ENCODE results near the gene STIM2.
A peak's percentile ranks its signal among the peaks of the same experiment; 100 is the strongest.
"Not testable (repeated sequence)": the region's sequence is repeated elsewhere in the genome, so short reads cannot be mapped to it uniquely, and the experiment has no call there.

Gene STIM2

DNA sequence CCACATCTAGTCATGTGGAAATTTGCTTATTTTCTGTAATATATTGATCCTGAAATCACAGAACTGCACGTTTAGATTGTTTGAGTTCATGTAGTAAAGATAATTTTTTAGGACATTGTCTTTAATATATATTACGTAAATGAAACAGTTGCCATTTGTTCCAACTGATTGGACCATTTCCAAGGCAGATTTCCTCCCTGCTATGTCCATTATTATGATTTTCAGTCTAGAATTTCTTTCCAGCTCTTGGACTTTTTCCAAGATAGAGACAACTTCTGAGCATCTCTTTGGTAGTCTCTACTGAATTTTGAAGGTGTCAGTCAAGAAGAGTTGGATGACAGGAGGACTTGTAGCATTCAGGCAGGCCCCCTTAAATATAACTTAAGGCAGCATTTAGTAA, 94.6 kb downstream of the STIM2 start:
- DNase-seq: no peak

DNA sequence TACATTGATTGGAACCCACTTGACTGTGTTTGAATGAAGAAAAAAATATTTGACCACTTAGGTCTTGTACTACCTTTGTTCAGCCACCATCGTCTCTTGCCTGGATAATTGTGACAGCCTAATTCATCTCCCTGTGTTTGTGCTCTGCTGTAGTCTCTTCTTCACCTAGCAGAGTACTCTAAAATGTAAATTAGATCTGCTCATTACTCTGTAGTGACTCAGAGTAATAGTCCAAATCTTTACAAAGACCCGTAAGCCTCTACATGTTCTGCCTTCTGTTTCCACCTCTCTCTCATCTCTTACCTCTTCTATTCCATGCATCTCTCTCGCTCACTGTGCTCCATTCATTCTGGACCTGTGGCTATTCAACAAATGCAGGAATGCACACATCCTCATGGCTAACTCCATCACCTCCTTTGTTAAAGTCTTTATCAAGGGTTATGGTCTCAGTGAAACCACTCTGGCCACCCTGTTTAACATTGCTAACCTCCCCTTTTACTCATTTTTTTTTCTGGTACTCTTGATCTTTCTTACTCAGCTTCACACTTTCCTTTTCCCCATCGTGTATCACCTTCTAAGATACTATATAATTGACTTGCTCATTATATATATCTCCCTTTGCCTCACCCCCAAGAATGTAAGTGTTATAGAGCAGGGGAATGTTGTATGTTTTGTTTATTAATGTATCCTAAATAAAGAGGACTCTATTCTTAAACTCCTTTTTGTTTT, 98.4 kb downstream of the STIM2 start:
- no peak for DNase-seq

DNA sequence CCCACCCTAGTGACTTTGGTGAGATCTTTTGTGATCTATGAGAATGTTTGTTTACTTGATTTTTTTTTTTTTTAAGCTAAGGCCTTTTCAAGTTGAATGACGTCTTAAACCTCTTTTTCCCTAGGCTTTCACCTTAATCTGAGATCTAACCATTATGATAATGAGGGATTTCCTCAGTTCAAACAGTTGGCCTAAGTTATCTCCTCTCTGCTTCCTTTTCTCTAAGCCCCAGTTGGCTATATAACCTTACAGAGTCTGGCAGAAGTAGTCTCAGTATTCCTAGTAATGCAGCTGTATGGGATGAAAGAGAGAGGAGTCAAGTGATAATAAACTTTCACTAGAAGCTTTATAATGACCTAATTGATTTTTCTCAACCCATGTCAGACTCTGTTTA, 99.0 kb downstream of the STIM2 start:
- no peak for DNase-seq

DNA sequence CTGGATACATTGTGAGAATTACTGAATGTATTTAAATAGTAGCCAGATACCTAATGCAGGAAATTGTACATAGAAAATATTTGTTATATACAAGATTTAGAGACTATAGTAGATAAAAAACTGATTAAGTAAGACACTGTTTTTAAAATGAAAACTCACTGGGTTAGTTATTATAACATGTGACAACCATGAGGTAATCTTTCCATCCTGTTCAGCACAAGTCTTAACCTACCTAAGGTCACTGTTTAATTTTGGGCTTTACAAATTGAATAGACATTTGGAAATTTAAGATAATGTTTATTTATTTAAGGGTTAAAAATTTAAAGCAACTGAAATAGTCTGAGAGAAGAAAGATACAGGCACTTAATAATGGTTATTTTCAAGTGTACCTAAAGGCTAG, 102.1 kb downstream of the STIM2 start:
- no peak for DNase-seq

DNA sequence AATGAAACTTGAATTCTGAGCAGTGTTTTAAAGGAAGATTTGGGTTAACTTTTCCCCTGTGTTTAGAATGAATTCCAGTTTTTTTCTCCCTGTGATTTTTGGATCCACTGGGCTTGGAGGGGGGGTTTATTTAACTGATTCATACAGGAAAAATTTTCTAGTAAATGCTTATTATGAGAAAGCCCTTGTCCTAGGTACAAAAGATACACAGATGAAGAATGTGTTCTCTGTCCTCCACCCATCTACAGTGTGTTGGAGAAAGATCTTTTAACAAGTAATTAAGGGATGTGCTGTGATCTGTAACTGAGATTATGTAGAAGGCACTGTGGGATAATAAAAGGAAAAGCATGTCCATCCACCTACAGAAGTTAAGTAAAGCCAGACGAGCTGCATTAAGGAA, 103.9 kb downstream of the STIM2 start:
- DNase-seq: peak; percentile 6

DNA sequence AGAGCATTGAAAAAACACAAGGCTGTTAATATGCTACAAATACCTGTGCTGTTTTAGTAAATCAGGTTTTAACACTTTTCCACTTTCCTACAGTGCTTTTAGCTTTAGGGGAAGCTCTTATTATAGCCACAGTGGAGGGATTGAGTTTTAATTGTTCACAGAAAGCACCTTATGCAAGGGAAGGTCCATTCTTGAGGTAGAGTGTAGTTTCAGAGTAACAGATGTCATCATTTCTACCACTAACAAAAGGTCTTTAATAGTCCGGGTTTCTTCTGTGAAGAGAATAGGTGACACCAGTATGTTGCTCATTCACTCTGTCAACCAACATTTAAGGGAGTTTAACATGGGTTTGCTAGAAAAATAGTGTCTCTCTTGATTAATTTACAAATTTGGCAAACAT, 104.4 kb downstream of the STIM2 start:
- DNase-seq: no peak

DNA sequence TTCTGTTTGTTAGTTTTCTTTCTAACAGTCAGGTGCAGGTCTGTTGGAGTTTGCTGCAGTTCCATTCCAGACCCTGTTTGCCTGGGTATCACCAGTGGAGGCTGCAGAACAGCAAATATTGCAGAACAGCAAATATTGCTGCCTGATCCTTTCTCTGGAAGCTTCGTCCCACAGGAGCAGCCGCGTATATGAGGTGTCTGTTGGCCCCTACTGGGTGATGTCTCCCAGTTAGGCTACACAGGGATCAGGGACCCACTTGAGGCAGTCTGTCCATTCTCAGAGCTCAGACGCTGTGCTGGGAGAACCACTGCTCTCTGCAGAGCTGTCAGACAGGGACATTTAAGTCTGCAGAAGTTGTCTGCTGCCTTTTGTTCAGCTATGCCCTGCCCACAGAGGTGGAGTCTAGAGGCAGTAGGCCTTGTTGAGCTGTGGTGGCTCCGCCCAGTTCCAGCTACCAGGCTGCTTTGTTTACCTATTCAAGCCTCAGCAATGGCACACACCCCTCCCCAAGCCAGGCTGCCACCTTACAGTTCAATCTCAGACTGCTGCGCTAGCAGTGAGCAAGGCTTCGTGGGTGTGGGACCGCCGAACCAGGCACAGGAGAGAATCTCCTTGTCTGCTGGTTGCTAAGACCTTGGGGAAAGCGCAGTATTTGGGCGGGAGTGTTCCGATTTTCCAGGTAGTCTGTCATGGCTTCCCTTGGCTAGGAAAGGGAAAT, 115.0 kb downstream of the STIM2 start:
- DNase-seq: not testable (repeated sequence)

DNA sequence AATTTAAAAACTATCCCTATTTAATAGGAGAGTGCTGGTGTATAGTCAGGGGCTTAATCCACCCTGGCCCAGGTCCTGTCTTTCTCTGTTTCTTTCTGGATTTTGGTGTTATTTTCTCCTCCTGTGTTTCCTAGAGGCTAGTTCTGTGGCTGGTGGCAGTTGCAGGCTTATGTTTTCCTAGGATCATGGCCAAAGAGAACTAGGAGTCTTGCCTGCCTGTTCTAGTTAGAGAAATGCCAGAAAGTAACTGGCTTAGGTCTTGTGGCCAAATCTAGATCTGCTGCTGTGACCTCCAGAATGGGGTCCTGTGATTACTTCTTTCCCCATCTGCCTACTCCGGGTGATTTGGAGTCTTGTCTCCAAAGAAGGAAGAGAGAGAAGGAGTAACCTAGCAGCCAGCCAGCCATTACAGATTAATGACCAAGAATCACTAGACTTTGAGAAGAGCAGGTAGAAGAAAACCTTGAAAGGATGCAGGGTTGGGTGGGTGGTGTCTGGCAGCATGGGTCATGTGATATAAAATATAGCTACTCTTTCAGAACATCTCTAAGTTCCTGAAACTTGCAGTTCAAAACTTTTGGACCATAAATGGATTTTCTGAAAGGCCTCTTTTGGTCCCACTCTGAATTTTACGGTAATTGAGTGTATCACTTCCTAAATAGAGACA, 117.9 kb downstream of the STIM2 start:
- DNase-seq: no peak

DNA sequence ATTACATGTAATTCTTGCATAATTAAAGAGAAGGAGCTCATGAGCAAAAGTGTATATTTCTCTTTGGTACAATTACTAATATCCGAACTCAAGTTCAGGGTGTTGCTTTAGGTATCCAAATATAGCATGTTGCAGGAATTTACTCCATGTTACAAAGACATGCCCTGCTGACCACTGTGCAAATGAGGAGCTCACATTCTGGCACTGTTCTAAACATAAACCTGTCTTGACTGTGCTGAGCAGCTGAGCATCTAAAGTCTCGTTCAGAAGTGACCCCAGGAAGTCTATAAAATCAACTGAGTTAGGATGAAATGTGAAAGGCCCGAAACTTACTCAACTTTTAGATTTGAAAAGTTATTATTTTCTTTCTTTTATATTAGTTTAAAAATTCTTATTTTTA, 124.3 kb downstream of the STIM2 start:
- no peak for DNase-seq

DNA sequence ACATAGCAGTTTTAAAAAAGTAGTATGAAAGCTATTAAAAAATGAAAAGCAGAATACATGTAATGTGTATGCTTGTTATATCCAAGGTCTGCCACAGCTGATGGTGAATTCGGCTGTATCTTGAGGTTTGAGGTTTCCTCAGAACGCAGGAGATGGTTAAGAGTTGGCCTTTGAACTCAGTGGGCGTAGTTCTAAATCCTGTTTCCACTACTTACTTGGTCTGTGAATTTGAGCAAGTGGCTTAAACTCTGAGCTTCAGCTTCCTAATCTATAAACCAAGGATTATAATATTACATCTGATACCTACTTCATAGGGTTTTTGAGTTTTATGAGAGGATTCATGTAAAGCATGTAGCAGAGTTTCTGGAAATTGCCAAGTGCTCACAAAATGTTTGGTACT, 125.2 kb downstream of the STIM2 start:
- DNase-seq: no peak

DNA sequence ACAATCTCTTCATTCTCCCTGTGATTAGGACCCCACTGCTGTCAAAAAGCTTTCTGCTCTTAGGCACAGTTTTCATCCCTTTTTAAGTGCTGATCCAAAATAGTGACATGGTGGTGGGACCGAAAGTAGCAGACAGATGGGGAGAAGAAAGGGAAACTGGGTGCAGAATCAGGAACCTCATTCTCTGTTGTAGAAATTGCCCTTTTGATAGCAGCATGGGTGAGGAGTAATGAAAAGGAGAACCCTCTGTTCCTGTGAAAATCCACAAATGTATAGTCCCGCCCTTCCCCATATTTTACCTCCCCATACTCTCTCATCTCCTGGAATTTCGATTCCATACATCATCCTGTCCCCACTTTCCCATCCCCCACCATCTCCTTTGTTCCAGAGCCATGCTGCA, 126.5 kb downstream of the STIM2 start:
- DNase-seq: no peak

DNA sequence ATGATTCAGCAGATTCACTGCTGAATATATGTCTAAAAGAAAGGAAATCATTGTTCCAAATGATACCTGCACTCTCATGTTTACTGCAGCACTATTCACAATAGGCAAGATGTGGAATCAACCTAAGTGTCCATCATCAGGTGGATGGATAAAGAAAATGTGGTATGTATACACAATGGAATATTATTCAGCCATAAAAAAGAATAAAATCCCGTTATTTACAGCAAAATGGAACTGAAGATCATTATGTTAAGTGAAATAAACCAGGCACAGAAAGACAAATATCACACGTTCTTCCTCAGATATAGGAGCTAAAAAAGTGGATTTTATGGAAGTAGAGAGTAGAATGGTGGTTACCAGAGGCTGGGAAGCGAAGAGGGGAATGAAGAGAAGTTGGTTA, 130.4 kb downstream of the STIM2 start:
- DNase-seq: no peak

DNA sequence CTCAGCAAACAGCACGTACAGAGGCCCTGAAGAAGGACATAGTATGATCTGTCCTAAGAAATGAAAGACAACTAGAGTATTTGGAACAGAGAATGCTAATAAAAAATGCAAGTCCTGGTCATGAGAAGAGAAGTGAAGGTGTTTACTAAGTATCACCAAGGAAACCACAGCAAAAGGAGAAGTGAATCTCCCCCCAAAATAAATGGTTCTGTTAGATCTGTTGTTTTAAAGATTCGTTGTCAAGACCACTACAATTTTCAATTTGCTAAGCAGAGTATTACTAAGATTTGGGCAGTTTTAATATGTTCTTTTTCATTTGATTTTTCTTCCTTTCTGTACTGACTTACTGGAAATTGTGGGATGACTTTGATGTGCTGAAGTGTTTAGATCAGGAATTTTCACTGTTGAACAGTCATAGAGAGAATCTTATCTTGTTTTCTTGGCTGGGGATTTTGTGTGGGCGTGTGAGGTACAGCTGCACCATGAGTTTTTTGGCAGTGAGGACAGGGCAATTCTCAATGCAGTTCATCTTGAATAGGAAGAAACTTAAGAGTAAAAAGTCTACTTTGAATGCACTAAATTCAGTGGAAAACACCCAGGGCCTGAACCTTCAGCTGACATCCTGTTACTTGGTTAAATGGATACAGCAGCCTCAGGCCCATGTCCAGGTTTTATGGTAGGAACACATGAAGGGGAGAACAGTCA, 132.2 kb downstream of the STIM2 start:
- DNase-seq: no peak

DNA sequence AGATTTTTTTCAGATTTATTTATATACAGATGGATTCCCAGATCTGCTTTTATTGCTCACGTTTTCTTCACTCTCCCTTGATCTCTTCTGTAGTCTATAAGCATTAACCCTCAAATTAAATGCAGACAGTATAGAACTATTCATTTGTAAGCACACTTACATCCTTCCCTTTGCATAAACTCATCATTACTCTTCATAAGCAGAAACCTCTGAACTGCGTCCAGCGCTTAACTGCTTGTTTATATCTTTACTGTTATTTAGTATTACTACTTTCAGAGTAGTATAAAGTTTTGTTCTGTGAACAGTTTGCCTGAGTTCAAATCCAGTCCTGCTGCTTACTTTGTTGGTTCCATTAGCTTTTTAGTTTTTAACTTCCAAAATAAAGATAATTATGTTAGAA, 132.9 kb downstream of the STIM2 start:
- no peak for DNase-seq

DNA sequence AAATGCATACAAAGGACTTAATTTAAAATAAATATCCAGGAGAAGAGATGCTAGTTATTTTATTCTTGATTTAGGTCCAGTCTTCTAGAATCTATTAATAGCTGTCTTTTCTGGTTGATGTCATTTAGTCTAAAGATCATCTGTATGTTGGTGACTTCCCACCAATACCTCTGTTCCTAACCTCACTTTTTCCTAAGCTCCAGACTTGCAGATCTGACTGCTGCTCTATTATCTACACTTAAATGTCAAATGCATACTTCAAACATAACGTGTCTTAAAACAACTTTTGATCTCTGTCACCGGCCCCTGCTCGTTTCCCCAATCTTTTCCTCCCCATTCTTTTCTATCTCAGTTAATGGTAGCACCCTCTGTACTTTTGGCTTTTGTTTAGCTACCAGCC, 133.3 kb downstream of the STIM2 start:
- DNase-seq: no peak

DNA sequence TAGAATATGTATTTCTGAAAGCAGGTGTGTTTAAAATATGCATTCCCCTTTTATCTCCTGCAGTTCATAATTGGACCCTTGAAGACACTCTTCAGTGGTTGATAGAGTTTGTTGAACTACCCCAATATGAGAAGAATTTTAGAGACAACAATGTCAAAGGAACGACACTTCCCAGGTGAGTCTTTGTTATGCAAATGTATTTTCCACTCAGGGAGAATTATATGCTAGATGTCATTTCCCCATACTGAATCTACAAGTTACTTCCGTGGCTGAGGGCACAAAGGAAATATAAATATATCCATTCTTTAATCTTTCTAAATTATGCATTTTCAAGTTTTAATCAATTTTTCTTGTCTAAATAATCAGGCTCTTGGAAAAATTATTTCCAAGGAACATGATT, 134.7 kb downstream of the STIM2 start:
- no peak for DNase-seq

DNA sequence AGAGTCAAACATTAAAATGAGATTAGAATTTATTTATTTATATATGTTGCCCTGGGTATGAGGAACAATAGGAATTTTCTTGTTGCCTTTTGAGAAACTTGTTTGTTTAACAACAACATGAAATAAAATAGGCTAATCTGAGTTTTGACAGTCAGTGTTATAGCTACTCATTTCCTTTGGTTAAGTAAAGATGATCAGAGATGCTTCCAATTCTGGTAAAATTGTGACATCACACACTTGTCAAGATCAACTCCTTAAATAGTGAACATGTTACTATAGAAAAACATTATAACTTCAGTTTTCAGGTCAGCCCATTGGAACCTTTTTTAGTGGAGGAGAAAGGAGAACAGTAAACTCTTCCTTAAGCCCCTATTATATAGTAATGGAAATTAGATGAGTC, 136.1 kb downstream of the STIM2 start:
- no peak for DNase-seq

DNA sequence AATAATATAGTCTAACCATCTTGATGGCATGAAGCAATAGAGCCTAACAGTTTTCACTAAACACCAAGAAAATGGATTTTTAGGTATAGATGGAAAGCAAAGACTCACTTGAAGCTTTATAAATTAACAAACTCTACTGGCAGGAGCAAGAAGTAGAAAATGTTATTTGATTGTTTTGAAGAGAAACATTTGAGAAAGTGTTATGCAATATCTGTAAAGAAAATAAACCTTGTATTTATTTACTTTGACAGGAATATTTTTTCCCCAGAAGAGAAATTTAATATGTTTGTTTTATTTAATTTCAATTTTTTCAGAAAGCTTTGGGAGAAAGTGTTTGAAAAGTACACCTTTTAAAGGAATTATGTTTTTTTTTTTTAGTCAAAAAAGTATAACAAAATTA, 139.0 kb downstream of the STIM2 start:
- DNase-seq: no peak

DNA sequence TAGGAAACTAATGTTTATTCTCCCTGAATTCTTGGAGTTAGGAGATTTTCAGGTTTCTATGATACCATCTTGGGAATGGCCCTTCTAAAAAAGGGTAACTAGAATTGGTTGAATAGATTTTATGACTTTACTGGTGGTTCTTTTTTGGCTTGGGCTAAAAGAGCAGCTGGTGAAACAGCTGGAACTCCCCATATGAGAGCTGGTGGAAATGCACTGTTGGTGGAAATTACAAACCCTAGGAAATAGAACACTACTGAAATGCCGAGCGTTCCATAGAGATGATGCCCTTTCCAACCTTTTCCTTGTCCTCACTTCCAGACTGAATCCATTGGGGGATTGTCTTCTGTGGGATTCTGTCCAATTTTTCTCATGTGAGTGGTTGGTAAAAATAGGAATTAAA, 139.5 kb downstream of the STIM2 start:
- peak; percentile 44 for DNase-seq

DNA sequence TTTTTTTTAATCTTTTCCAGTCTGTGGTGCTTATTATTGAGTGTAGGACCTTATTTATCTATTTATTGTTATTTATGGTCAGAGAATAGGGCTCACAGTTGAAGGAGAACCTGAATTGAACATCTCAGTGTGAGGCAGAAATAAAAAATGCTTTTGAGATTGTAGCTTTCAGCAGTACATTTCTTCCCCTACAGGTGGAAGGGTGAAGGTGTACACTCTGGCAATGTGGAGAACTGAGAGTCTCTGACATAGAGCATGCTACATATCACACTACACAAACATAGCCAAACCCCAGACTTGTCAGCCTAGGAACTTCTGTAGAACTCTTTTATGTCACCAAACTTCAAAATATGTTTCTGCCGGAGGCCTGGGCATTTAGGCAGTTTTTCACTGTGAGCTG, 140.2 kb downstream of the STIM2 start:
- DNase-seq: no peak

DNA sequence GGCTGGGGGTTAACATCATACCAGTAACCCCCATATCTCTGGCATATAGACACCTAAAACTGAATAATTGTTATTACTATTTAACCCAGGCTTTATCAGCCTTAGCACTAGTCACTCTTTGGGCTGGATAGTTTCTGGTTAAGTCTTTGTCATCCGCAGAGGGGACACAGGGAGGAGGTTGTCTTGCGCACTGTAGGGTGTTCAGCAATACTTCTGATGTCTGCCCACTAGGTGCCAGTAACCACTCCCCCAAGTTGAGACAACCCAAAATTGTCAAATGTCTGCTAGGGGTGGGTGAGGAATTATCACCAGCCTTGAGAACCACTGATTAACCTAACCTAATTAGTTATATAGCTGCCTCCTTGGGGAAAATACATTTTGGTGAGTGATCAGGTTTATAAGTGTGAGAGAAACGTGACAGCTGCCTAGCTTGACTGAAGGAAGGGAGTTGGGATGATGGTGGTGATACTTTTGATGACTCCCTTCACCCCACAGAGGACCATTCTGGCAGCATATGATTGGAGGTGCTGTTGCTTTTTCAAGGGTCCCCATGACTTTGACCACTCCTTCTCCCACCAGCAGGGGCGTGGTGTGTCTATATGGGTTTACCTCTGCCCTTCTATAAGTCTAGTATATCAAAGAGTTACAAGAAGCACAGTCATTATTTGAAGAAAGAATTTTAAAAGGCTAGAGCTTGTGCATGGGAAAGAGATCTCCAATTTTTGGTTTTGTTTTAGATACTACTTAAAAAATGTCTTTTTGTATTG, 140.9 kb downstream of the STIM2 start:
- DNase-seq: no peak

DNA sequence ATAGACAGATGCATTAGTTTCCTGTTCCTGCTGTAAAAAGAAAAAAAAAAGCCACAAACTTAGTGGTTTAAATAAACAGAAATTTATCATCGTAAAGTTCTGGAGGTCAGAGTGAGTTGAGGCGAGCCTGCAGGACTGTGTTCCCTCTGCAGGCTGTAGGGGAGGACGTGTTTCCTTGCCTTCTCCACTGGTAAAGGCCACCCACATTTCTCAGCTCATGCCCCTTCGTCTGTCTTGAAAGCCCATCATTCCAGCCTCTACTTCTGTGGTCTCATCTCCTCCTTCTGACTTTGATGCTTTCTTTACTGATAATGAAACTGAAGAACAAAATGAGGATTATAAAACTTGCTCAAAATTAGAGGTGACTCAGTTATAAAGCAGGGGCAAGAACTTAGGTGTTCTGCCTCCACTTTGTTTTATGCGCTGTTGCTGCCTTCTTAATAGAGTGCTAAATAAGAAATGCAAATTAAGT, 143.0 kb downstream of the STIM2 start:
- no peak for DNase-seq
